Occipital lobe (tissue), 2 donors: Measurements from ENCODE around the gene GRHL1. TPM values are rescaled to one million over a fixed set of nuclear protein-coding genes. Genes with fewer than 3 reads are reported as not detected.

Experiments used
- DNase-seq: peaks from one replicate; lab custom pipeline; 2025; lab: John Stamatoyannopoulos, UW
- total RNA-seq: library from RNA; depleted of rRNA; stranded (reverse); fragments of >200 nt; gene quantifications from one replicate; pipeline ENCODE4 v1.2.3, GENCODE V29; 2014

GRHL1 gene
- total RNA-seq, 1 donor from 2014 or later: 4.1 TPM

DNA sequence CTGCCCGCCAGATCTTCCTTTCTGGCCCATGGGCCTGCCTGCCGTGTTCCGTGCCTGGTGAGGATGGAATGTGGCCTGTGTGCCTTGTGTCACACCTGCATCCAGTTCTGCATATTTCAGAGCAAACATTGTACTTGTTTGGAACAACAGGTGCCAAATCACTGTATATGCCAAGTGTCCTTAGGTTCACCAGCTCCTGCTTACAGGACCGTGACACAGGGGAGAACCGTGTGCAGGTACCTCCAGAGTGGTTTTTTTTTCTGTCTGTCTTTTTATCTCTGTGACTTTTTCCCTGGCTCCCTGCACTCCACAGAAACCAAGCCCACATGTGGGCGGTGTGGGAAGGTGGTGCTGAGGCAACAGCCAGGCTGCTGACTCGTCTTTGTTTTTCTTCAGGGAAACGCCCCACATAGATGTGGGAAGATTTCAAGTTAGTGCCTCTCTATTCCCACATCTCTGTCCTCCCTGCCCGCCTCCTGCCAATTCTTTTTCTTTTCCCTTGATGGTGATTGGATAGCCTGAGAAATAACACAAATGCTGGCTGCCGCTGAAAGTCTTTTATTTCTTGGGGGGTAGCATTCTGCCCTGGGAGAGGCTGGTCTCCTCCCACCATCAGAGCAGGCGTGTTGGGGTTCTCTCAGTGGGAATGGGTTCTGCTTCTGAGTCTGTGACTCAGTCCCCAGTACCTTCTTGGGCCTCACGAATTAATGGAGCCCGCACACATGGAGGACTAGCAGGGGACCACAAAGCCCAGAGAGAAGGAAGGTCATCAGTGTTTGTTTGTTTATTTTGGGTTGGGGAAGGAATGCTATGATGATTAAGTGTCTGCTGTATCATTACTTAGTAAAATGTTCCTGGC is 21.4 kb downstream of the GRHL1 start:
- peak; percentile 44 for DNase-seq

DNA sequence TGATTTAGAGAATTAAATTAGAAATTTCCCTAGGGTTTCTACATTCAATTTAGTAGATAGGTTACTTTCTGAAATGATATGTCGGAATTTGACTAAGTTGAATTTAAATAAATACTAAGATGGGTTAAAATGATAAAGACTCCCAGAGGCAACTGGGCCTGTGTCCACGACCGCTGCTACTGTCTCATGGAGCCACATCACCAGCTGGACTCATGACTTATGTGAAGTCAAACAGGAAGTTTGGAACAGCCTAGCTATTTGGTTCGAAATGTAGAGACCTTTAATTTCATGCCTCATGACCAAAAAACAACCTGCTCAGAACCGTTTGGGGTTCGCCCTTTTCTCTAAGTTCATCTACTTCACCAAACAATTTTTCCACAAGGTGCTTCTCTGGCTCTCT is 22.2 kb downstream of the GRHL1 start:
- no peak for DNase-seq

DNA sequence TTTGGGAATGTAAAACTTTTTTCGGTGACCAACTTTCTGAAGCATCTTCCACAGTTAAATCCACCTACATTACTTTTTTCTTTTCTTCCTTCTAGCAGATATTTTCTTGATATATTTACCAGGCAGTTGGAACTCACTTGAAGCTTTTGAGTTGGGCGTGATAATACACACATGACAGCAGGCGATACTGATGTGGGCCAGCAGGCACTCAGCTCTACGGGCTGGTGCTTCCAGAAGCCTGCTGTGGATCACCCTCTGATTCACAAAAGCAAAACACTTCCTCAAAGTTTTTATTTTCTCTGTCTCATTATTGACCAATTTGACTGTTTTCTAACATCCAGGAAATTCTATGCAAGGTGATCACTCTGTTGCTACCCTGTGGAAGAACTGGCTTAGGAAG is 22.9 kb downstream of the GRHL1 start:
- DNase-seq: no peak

GRCh38 chr2:9975328-9975727 is 23.8 kb downstream of the GRHL1 start:
- DNase-seq: no peak

- DNase-seq: no peak
Measured at GRCh38 chr2:9975805-9976447, 24.4 kb downstream of the GRHL1 start.

GRCh38 chr2:9979977-9980376 is 28.5 kb downstream of the GRHL1 start:
- DNase-seq: no peak

DNA sequence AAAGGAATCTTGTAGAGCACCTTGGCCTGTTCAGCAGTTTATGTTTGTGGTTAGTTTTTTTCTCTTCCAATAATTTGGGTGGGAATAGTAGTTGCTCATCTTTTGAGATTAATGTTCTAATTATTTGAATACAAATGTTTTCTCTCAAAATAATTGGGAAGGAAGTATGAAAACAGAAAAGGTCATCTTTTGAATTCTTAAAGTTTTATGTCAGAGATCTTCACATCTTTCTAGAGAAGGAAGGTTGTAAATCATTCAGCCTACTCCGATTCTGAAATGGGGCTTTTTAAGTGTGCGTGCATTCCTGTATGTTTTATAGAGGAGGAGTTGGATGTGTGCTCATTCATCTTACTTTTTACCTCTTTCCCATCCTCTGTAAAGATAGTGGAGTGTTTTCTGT is 29.0 kb downstream of the GRHL1 start:
- DNase-seq: no peak

- no peak for DNase-seq
Measured at GRCh38 chr2:9981655-9982054, 30.2 kb downstream of the GRHL1 start.

DNA sequence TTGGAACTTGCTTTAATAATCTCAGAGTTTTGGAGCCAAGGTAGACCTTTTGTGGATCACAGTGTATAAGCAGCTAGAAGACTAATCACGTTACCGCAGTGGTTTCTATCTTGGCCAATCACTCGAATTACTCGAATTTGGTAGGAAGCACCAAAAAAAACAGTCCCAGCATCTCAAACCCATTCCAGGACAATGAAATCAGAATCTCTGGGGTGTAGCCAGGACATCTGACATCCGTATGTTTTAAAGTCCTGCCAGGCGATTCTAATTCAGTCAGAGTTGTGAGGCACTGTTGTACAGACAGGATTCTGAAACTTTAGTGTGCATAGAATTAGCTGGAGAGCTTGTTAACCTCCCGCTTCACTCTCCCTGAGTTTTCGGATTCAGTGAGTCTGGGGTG is 30.8 kb downstream of the GRHL1 start:
- no peak for DNase-seq

- no peak for DNase-seq
Measured at GRCh38 chr2:9982891-9983290, 31.4 kb downstream of the GRHL1 start.

GRCh38 chr2:9983401-9984216 is 32.1 kb downstream of the GRHL1 start:
- DNase-seq: no peak

- DNase-seq: no peak
Measured at GRCh38 chr2:9984217-9984739, 32.8 kb downstream of the GRHL1 start.

- no peak for DNase-seq
Measured at GRCh38 chr2:9984871-9985480, 33.5 kb downstream of the GRHL1 start.

DNA sequence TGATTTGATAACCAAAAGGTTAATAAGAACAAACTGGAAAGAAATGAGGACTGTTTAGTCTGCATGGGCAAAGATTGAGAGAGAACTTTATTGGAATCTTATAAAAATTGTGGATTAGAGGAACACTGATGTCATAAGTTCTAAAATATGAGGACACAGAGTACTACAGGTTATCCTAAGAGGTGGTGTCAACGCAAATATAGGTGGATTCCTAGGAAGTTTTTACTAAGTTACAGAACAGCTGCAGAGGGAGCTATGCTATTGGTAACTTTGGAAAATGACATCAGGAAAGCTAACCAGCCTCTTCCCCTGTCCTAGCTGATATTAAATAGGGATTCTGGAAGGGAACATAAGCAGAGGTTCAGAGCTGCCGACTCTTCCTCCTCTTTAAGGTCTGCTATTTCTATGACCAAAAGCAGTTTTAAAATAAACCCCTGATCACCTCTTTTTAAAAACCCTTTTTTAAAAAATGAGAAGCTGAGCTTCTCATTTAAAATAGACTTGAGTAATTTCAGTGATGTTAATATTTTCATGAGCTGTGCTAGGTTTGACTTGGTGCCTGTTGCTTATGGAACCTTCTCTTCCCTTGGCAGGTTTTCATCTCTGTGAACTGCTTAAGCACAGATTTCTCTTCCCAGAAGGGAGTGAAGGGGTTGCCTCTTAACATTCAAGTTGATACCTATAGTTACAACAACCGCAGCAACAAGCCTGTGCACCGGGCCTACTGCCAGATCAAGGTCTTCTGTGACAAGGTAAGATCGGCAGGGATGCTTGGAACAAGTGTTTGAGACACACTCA is 34.2 kb downstream of the GRHL1 start:
- no peak for DNase-seq

- DNase-seq: no peak
Measured at GRCh38 chr2:9988320-9988719, 36.8 kb downstream of the GRHL1 start.

- DNase-seq: no peak
Measured at GRCh38 chr2:9990736-9991135, 39.2 kb downstream of the GRHL1 start.

GRCh38 chr2:9991221-9991620 is 39.7 kb downstream of the GRHL1 start:
- no peak for DNase-seq

- DNase-seq: no peak
Measured at GRCh38 chr2:9991829-9992273, 40.4 kb downstream of the GRHL1 start.

- DNase-seq: no peak
Measured at GRCh38 chr2:9992427-9993187, 41.1 kb downstream of the GRHL1 start.
